ENCODE results near the gene IRAG1. TPM values are rescaled to one million over a fixed set of nuclear protein-coding genes. Genes with fewer than 3 reads are reported as not detected.

The IRAG1 gene
- polyA plus RNA-seq, 1 donor from 2014 or later = 0.18 TPM

- H3K4me1 Mint-ChIP-seq = peaks cover 39 to 59% (median 48%) of the 10 kb centered on the region in 3 donors
- H3K9me3 Mint-ChIP-seq = no peaks in the 10 kb centered on the region
- peaks cover 3% of the 10 kb centered on the region for H3K36me3 Mint-ChIP-seq
- H3K4me3 Mint-ChIP-seq = peak overlapping the region in 2 of 4 donors; percentile 59 to 68
- H3K27me3 Mint-ChIP-seq = no peaks in the 10 kb centered on the region
- H3K27ac Mint-ChIP-seq = no peak overlapping the region
These were observed 43.4 kb downstream of the IRAG1 start for GRCh38 chr11:10650166-10650565.

GRCh38 chr11:10648871-10649270 is 44.7 kb downstream of the IRAG1 start:
- Mint-ChIP-seq H3K27me3 (no peaks in the 10 kb centered on the region), H3K4me1 (peaks cover 32 to 52% (median 37%) of the 10 kb centered on the region in 3 donors), H3K27ac (no peak overlapping the region), H3K36me3 (peaks cover 2% of the 10 kb centered on the region), H3K9me3 (no peaks in the 10 kb centered on the region), H3K4me3 (peak overlapping the region in 2 of 4 donors; percentile 57 to 59)

- H3K4me1 Mint-ChIP-seq = peaks cover 34 to 59% (median 37%) of the 10 kb centered on the region in 3 donors
- no peak overlapping the region for H3K27ac Mint-ChIP-seq
- H3K9me3 Mint-ChIP-seq = peaks cover 0 to 1% (median 0%) of the 10 kb centered on the region in 3 donors
- peak overlapping the region in 1 of 4 donors; percentile 53 for H3K4me3 Mint-ChIP-seq
- no peaks in the 10 kb centered on the region for H3K27me3 Mint-ChIP-seq
- H3K36me3 Mint-ChIP-seq = no peaks in the 10 kb centered on the region
These were observed 46.7 kb downstream of the IRAG1 start for GRCh38 chr11:10646681-10647355.

- no peaks in the 10 kb centered on the region for H3K36me3 Mint-ChIP-seq
- H3K4me3 Mint-ChIP-seq = no peak overlapping the region
- H3K27me3 Mint-ChIP-seq = no peaks in the 10 kb centered on the region
- H3K27ac Mint-ChIP-seq = no peak overlapping the region
- H3K4me1 Mint-ChIP-seq = peaks cover 38 to 62% (median 42%) of the 10 kb centered on the region in 3 donors
- peaks cover 0 to 1% (median 0%) of the 10 kb centered on the region in 3 donors for H3K9me3 Mint-ChIP-seq
These were observed 47.5 kb downstream of the IRAG1 start for GRCh38 chr11:10646005-10646404.

- no peak overlapping the region for H3K27ac Mint-ChIP-seq
- H3K9me3 Mint-ChIP-seq = peaks cover 0 to 1% (median 0%) of the 10 kb centered on the region in 3 donors
- peaks cover 40 to 65% (median 44%) of the 10 kb centered on the region in 3 donors for H3K4me1 Mint-ChIP-seq
- no peaks in the 10 kb centered on the region for H3K27me3 Mint-ChIP-seq
- no peaks in the 10 kb centered on the region for H3K36me3 Mint-ChIP-seq
- H3K4me3 Mint-ChIP-seq = no peak overlapping the region
These were observed 48.3 kb downstream of the IRAG1 start for GRCh38 chr11:10645212-10645795.

Other genes with a start within 250 kb of the IRAG1 start
- 30.7 TPM for gene AMPD3, start 238.5 kb downstream of the IRAG1 start, polyA plus RNA-seq
- gene RNF141, start 152.6 kb downstream of the IRAG1 start, polyA plus RNA-seq = 73.6 TPM
- 0.10 TPM for gene LYVE1, start 125.1 kb downstream of the IRAG1 start, polyA plus RNA-seq
- gene CTR9, start 57.5 kb upstream of the IRAG1 start, polyA plus RNA-seq = 49.3 TPM
- 530 TPM for gene EIF4G2, start 115.2 kb upstream of the IRAG1 start, polyA plus RNA-seq
- gene ZBED5, start 164.3 kb upstream of the IRAG1 start, polyA plus RNA-seq = 27.2 TPM

Measured in IgD-negative memory B cell (primary cell).